Erythroblast (primary cell): ENCODE results near the gene IFNA10.
A peak's percentile ranks its signal among the peaks of the same experiment; 100 is the strongest.
"Not testable (repeated sequence)": the region's sequence is repeated elsewhere in the genome, so short reads cannot be mapped to it uniquely, and the experiment has no call there.

Experiments used
- DNase-seq, 2 experiments: peaks; one replicate each; lab custom pipeline; 2025; lab: John Stamatoyannopoulos, UW
- GATA1 ChIP-seq: IDR thresholded peaks from 2 replicates; pipeline ENCODE4 v1.6.1; 2011; ENCODE audit warnings: low read depth, mild to moderate bottlenecking, control low read depth, low read length, moderate library complexity
- POLR2A ChIP-seq: IDR thresholded peaks from 2 replicates; pipeline ENCODE4 v1.6.1; 2011; ENCODE audit warnings: mild to moderate bottlenecking, low read length

IFNA10 gene

GRCh38 chr9:21210311-21210710, 3.4 kb upstream of the IFNA10 start:
- no peak for DNase-seq
- TF ChIP-seq POLR2A (no peak), GATA1 (no peak)

- DNase-seq = no peak
- TF ChIP-seq POLR2A (no peak), GATA1 (no peak)
Measured at GRCh38 chr9:21205204-21205603, 1.7 kb downstream of the IFNA10 start.

- DNase-seq = not testable (repeated sequence)
Measured at GRCh38 chr9:21202105-21202504, 4.8 kb downstream of the IFNA10 start, which contains the start of gene IFNA7. Gene IFNA7 (minus strand): TSS chr9:21202205. CDS start chr9:21202165, 40 bp downstream.

- peak; percentile 5 to 10 for DNase-seq
Measured at GRCh38 chr9:21194867-21195776, 11.8 kb downstream of the IFNA10 start.

- not testable (repeated sequence) for DNase-seq
Measured at GRCh38 chr9:21187487-21187886, 19.5 kb downstream of the IFNA10 start, which contains the start of gene IFNA4. Gene IFNA4 (minus strand): TSS chr9:21187587. CDS start chr9:21187531, 56 bp downstream.

- peak; percentile 18 to 39 for DNase-seq
Measured at GRCh38 chr9:21182810-21183736, 23.9 kb downstream of the IFNA10 start.

GRCh38 chr9:21174671-21175070, 32.3 kb downstream of the IFNA10 start:
- no peak for DNase-seq
- TF ChIP-seq GATA1 (no peak), POLR2A (no peak)

- DNase-seq = no peak
- no peak for TF ChIP-seq GATA1
Measured at GRCh38 chr9:21172156-21172555, 34.8 kb downstream of the IFNA10 start.

GRCh38 chr9:21171351-21171750, 35.6 kb downstream of the IFNA10 start:
- no peak for DNase-seq
- TF ChIP-seq POLR2A = no peak
- TF ChIP-seq GATA1 = no peak

- DNase-seq = not testable (repeated sequence)
Measured at GRCh38 chr9:21166560-21166959, 40.4 kb downstream of the IFNA10 start, which contains the start of gene IFNA21. Gene IFNA21 (minus strand): TSS chr9:21166660. CDS start chr9:21166612, 48 bp downstream.

GRCh38 chr9:21165516-21165915, 41.4 kb downstream of the IFNA10 start:
- DNase-seq = no peak
- TF ChIP-seq GATA1 = no peak
- TF ChIP-seq POLR2A = no peak

GRCh38 chr9:21160178-21160577, 46.8 kb downstream of the IFNA10 start:
- no peak for DNase-seq
- TF ChIP-seq GATA1 (no peak), POLR2A (no peak)
